ENCODE data around the gene SYNDIG1L.

SYNDIG1L gene

GRCh38 chr14:74401504-74402241 is 24.3 kb downstream of the SYNDIG1L start:
- Histone ChIP-seq H3K4me1 (ENCODE audit: low read depth, poor library complexity, severe bottlenecking) (peaks cover 26% of the 10 kb centered on the region), H3K4me2 (peak overlapping the region; percentile 86), H3K36me3 (ENCODE audit: insufficient read depth) (no peaks in the 10 kb centered on the region), H3K27ac (peak overlapping the region; percentile 77), H3K79me2 (ENCODE audit: insufficient read depth, low read depth) (no peaks in the 10 kb centered on the region), H2AFZ (ENCODE audit: low read depth) (peak overlapping the region; percentile 85), H3K4me3 (IDR thresholded peaks at IDR 0.05; ENCODE audit: insufficient read depth, low read depth, low read length) (no peak overlapping the region), H3K27me3 (ENCODE audit: insufficient read depth, low read depth) (no peaks in the 10 kb centered on the region), H3K9ac (peak overlapping the region; percentile 56), H4K20me1 (ENCODE audit: insufficient read depth) (no peaks in the 10 kb centered on the region)
- no peak for TF ChIP-seq CTCF (conservative IDR thresholded peaks at IDR 0.05; ENCODE audit: low read depth, low read length)

GRCh38 chr14:74400919-74401503 is 25.0 kb downstream of the SYNDIG1L start:
- peaks cover 26% of the 10 kb centered on the region for H3K4me1 ChIP-seq (ENCODE audit: low read depth, poor library complexity, severe bottlenecking)
- peak overlapping the region; percentile 86; the same call in 1 of the 2 replicates for H3K4me2 ChIP-seq

GRCh38 chr14:74400031-74400685 is 25.9 kb downstream of the SYNDIG1L start:
- Histone ChIP-seq H3K4me1 (ENCODE audit: low read depth, poor library complexity, severe bottlenecking) (peaks cover 26% of the 10 kb centered on the region), H2AFZ (ENCODE audit: low read depth) (no peak overlapping the region)

More at GRCh38 chr14:74400919-74401503, 25.0 kb downstream of the SYNDIG1L start:
- Histone ChIP-seq H4K20me1 (ENCODE audit: insufficient read depth) (no peaks in the 10 kb centered on the region), H3K4me3 (IDR thresholded peaks at IDR 0.05; ENCODE audit: insufficient read depth, low read depth, low read length) (no peak overlapping the region), H3K79me2 (ENCODE audit: insufficient read depth, low read depth) (no peaks in the 10 kb centered on the region), H3K36me3 (ENCODE audit: insufficient read depth) (no peaks in the 10 kb centered on the region), H2AFZ (ENCODE audit: low read depth) (peak overlapping the region; percentile 85), H3K27me3 (ENCODE audit: insufficient read depth, low read depth) (no peaks in the 10 kb centered on the region), H3K9ac (peak overlapping the region; percentile 56; the same call in 1 of the 2 replicates), H3K27ac (peak overlapping the region; percentile 77)
- no peak for TF ChIP-seq CTCF (conservative IDR thresholded peaks at IDR 0.05; ENCODE audit: low read depth, low read length)

GRCh38 chr14:74395094-74395493 is 30.9 kb downstream of the SYNDIG1L start:
- Histone ChIP-seq H3K4me3 (IDR thresholded peaks at IDR 0.05; ENCODE audit: insufficient read depth, low read depth, low read length) (no peak overlapping the region), H3K9ac (no peak overlapping the region), H3K27me3 (ENCODE audit: insufficient read depth, low read depth) (no peaks in the 10 kb centered on the region), H3K79me2 (ENCODE audit: insufficient read depth, low read depth) (no peaks in the 10 kb centered on the region), H2AFZ (ENCODE audit: low read depth) (no peak overlapping the region), H3K36me3 (ENCODE audit: insufficient read depth) (no peaks in the 10 kb centered on the region), H4K20me1 (ENCODE audit: insufficient read depth) (no peaks in the 10 kb centered on the region), H3K4me1 (ENCODE audit: low read depth, poor library complexity, severe bottlenecking) (no peaks in the 10 kb centered on the region), H3K4me2 (no peak overlapping the region), H3K27ac (no peak overlapping the region)
- no peak for TF ChIP-seq CTCF (conservative IDR thresholded peaks at IDR 0.05; ENCODE audit: low read depth, low read length)

More at GRCh38 chr14:74400031-74400685, 25.9 kb downstream of the SYNDIG1L start:
- Histone ChIP-seq H3K4me3 (IDR thresholded peaks at IDR 0.05; ENCODE audit: insufficient read depth, low read depth, low read length) (no peak overlapping the region), H3K9ac (no peak overlapping the region), H3K27me3 (ENCODE audit: insufficient read depth, low read depth) (no peaks in the 10 kb centered on the region), H3K4me2 (no peak overlapping the region), H3K36me3 (ENCODE audit: insufficient read depth) (no peaks in the 10 kb centered on the region), H3K27ac (no peak overlapping the region), H4K20me1 (ENCODE audit: insufficient read depth) (no peaks in the 10 kb centered on the region), H3K79me2 (ENCODE audit: insufficient read depth, low read depth) (no peaks in the 10 kb centered on the region)
- TF ChIP-seq CTCF (conservative IDR thresholded peaks at IDR 0.05; ENCODE audit: low read depth, low read length) = no peak

Measured in KMS-11 (cell line).